HepG2 (cell line): ENCODE results near the gene ACCSL. TPM values are rescaled to one million over a fixed set of nuclear protein-coding genes. Genes with fewer than 3 reads are reported as not detected.
A peak's percentile ranks its signal among the peaks of the same experiment; 100 is the strongest.

ENCODE experiments used
- CBX2 ChIP-seq, 2 experiments: fragments of 200-600 bp in 1 of 2; sonication (generic); formaldehyde crosslinking in 1 of 2; IDR thresholded peaks; 2 replicates each; pipeline versions ENCODE4 v1.7.0 to v1.8.1; 2018 to 2022; ENCODE audit warnings: low read depth in 2 of 2, low read length in 1 of 2, mild to moderate bottlenecking in 1 of 2, missing genetic modification reagents in 1 of 2
- ETV5 ChIP-seq: IDR thresholded peaks from 2 replicates; pipeline ENCODE4 v1.6.1; 2018; ENCODE audit warnings: missing biosample characterization, missing genetic modification reagents, inconsistent platforms, borderline replicate concordance
- FOXA1 ChIP-seq, 2 experiments: fragments of 450-650 bp in 1 of 2; sonication (generic) in 1 of 2; formaldehyde crosslinking in 1 of 2; IDR thresholded peaks; 2 replicates each; pipeline versions ENCODE4 v1.4.0 to v1.6.1; 2016 to 2020; ENCODE audit warnings: missing genetic modification reagents in 1 of 2
- FOXC1 ChIP-seq: sonication (generic); formaldehyde crosslinking; IDR thresholded peaks from 2 replicates; pipeline ENCODE4 v1.8.0; 2022; ENCODE audit warnings: mild to moderate bottlenecking, missing genetic modification reagents, borderline replicate concordance
- GABPB1 ChIP-seq: IDR thresholded peaks from 2 replicates; pipeline ENCODE4 v1.6.1; 2016; ENCODE audit warnings: mild to moderate bottlenecking, missing genetic modification reagents, moderate library complexity, missing compliant biosample characterization
- GFI1 ChIP-seq: sonication (generic); formaldehyde crosslinking; IDR thresholded peaks from 2 replicates; pipeline ENCODE4 v1.5.0; 2020; ENCODE audit warnings: missing genetic modification reagents, mild to moderate bottlenecking, borderline replicate concordance
- GZF1 ChIP-seq: sonication (generic); formaldehyde crosslinking; IDR thresholded peaks from 2 replicates; pipeline ENCODE4 v1.5.1; 2020; ENCODE audit warnings: mild to moderate bottlenecking, missing genetic modification reagents
- HNRNPL ChIP-seq: fragments of 200-400 bp; formaldehyde crosslinking; IDR thresholded peaks from 2 replicates; pipeline ENCODE4 v1.6.1; 2017; ENCODE audit warnings: mild to moderate bottlenecking, low read depth, low read length
- MXI1 ChIP-seq: IDR thresholded peaks from 3 replicates; pipeline ENCODE4 v1.6.1; 2012; ENCODE audit warnings: low read depth, low read length, inconsistent platforms, borderline replicate concordance
- SALL1 ChIP-seq: sonication (generic); formaldehyde crosslinking; IDR thresholded peaks from 2 replicates; pipeline ENCODE4 v1.8.0; 2022; ENCODE audit warnings: mild to moderate bottlenecking, missing genetic modification reagents
- SOX6 ChIP-seq, 2 experiments: fragments of 450-650 bp in 1 of 2; sonication (generic) in 1 of 2; formaldehyde crosslinking in 1 of 2; IDR thresholded peaks; 2 replicates each; pipeline versions ENCODE4 v1.4.0 to v1.6.1; 2017 to 2020; ENCODE audit warnings: antibody characterized with exemption in 1 of 2, mild to moderate bottlenecking in 1 of 2, missing genetic modification reagents in 1 of 2
- U2AF1 ChIP-seq: fragments of 200-400 bp; formaldehyde crosslinking; optimal IDR thresholded peaks from 2 replicates; pipeline ENCODE3; 2017; ENCODE audit warnings: mild to moderate bottlenecking, low read depth, low read length
- ZNF547 ChIP-seq: sonication (generic); formaldehyde crosslinking; IDR thresholded peaks from 2 replicates; pipeline ENCODE4 v1.5.1; 2020; ENCODE audit warnings: mild to moderate bottlenecking, missing genetic modification reagents
- ZNF703 ChIP-seq: sonication (generic); formaldehyde crosslinking; IDR thresholded peaks from 2 replicates; pipeline ENCODE4 v1.5.1; 2020; ENCODE audit warnings: missing genetic modification reagents, mild to moderate bottlenecking, moderate library complexity, borderline replicate concordance
- ZNF747 ChIP-seq: sonication (generic); formaldehyde crosslinking; IDR thresholded peaks from 2 replicates; pipeline ENCODE4 v1.8.1; 2023; ENCODE audit warnings: missing genetic modification reagents, mild to moderate bottlenecking, borderline replicate concordance
- ZSCAN12 ChIP-seq: sonication (generic); formaldehyde crosslinking; IDR thresholded peaks from 2 replicates; pipeline ENCODE4 v1.9.0; 2021; ENCODE audit warnings: mild to moderate bottlenecking, missing genetic modification reagents
- polyA plus RNA-seq, 8 experiments: library from polyadenylated mRNA; depleted of rRNA in 3 of 8; stranded (reverse) in 7 of 8; unstranded in 1 of 8; fragments of >200 nt; fragmentation: Illumina TruSeq in 4 of 8; extraction: Trizol in 4 of 8; gene quantifications; 2 replicates each; pipeline versions ENCODE4 v1.2.1 to v1.2.3, GENCODE V29; 2011 to 2016; ENCODE audit warnings: low read depth in 4 of 8, missing spikeins in 1 of 8, mixed read lengths in 1 of 8; ENCODE audit not compliant: insufficient read depth in 1 of 8
- total RNA-seq, 5 experiments: library from RNA; depleted of rRNA; stranded (reverse); fragments of >200 nt; fragmentation: Illumina TruSeq; extraction: Trizol; gene quantifications; 2 replicates each; pipeline ENCODE4 v1.2.3, GENCODE V29; 2016; ENCODE audit warnings: low read depth in 1 of 5
- TF ChIP-seq, protein P1 (sequence below): sonication (generic); formaldehyde crosslinking; IDR thresholded peaks from 2 replicates; pipeline ENCODE4 v1.8.1; 2023; ENCODE audit warnings: mild to moderate bottlenecking, missing genetic modification reagents
- TF ChIP-seq, protein P2 (sequence below): fragments of 450-650 bp; IDR thresholded peaks from 2 replicates; pipeline ENCODE4 v1.6.1; 2016
- TF ChIP-seq, protein P3 (sequence below): sonication (generic); formaldehyde crosslinking; IDR thresholded peaks from 2 replicates; pipeline ENCODE4 v1.4.0; 2020; ENCODE audit warnings: mild to moderate bottlenecking, missing genetic modification reagents
- TF ChIP-seq, protein P4 (sequence below): IDR thresholded peaks from 2 replicates; pipeline ENCODE4 v1.6.1; 2012; ENCODE audit warnings: inconsistent platforms
- TF ChIP-seq, protein P5 (sequence below): fragments of 450-650 bp; IDR thresholded peaks from 2 replicates; pipeline ENCODE4 v1.6.1; 2017

The ACCSL gene
- total and polyA plus RNA-seq, 2 of the 13 experiments (the other 11 are each of a cell fraction or from before 2014, with no cell fraction given), result not detected

DNA sequence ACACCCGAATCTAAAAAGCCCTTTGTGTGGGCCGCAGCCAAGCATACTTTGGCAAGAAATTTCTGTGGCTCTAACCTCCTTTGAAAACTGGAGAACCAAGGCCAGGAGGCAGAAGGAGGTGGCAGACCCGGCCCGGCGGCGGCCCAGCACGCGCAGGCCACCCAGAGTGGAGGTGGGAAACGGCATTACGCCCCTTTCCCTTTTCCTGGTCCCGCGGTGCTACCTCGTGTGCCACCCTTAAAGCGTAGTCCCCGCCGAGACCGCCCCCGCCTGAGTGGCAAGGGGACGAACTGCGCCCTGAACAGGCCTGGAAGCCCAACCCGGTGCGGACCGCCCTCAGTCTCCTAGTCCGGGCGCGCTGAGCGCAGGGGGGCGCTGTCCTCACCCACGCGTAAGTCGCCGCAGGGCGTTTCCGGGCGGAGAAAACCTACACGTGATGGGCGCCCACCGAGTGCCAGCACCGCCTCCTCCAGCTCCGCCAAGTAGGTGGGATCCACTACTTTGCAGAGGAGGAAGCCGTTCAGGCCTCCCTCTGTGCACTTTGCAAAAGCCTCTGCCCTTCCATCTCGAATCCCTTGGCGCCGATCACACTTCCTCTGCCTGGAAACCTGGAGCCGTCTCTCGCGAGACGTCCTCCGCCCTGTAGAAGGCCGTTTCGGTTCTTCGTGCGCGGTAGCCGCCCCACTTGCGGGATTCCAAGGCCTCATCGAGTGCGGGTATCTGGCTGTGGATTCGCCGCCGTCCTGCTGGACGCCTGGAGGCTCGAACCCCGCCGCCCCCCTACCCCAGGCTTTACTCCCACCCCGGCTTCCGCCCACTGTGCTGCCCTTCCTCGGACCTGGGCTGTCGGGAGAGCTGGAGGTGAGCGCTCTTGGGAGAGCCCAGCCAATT lies 18.3 kb downstream of the ACCSL start, which contains the start of gene ACCS (continued):
- TF ChIP-seq SALL1 (CRISPR knock-in tag) (peak; percentile 38; the same call in 1 of the 2 replicates), ZNF547 (peak; percentile 46; the same call in 1 of the 2 replicates), SOX6 (IDR thresholded peaks at IDR 0.05) (no peak), SOX6 (CRISPR knock-in tag; IDR thresholded peaks at IDR 0.05) (no peak), U2AF1 (no peak), GZF1 (CRISPR knock-in tag) (no peak), ZNF703 (CRISPR knock-in tag) (no peak), CBX2 (IDR thresholded peaks at IDR 0.05; ENCODE audit: low read depth, low read length) (no peak), CBX2 (CRISPR knock-in tag; IDR thresholded peaks at IDR 0.05; ENCODE audit: low read depth) (0 out of 2 replicates have a peak, but pooled peaks have one; percentile 22), ETV5 (CRISPR knock-in tag) (0 out of 2 replicates have a peak, but pooled peaks have one; percentile 33), ZSCAN12 (CRISPR knock-in tag) (no peak), HNRNPL (peak; percentile 74; the same call in 1 of the 2 replicates), GABPB1 (CRISPR knock-in tag) (peak; percentile 82), GFI1 (no peak), ZNF747 (CRISPR knock-in tag) (no peak), FOXC1 (CRISPR knock-in tag) (peak; percentile 58; the same call in 1 of the 2 replicates), MXI1 (no peak), FOXA1 (IDR thresholded peaks at IDR 0.05) (no peak), FOXA1 (CRISPR knock-in tag; IDR thresholded peaks at IDR 0.05) (no peak)
- TF ChIP-seq, protein P1, sequence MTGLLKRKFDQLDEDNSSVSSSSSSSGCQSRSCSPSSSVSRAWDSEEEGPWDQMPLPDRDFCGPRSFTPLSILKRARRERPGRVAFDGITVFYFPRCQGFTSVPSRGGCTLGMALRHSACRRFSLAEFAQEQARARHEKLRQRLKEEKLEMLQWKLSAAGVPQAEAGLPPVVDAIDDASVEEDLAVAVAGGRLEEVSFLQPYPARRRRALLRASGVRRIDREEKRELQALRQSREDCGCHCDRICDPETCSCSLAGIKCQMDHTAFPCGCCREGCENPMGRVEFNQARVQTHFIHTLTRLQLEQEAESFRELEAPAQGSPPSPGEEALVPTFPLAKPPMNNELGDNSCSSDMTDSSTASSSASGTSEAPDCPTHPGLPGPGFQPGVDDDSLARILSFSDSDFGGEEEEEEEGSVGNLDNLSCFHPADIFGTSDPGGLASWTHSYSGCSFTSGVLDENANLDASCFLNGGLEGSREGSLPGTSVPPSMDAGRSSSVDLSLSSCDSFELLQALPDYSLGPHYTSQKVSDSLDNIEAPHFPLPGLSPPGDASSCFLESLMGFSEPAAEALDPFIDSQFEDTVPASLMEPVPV (CRISPR knock-in tag), result 0 out of 2 replicates have a peak, but pooled peaks have one; percentile 29
- TF ChIP-seq, protein P2, sequence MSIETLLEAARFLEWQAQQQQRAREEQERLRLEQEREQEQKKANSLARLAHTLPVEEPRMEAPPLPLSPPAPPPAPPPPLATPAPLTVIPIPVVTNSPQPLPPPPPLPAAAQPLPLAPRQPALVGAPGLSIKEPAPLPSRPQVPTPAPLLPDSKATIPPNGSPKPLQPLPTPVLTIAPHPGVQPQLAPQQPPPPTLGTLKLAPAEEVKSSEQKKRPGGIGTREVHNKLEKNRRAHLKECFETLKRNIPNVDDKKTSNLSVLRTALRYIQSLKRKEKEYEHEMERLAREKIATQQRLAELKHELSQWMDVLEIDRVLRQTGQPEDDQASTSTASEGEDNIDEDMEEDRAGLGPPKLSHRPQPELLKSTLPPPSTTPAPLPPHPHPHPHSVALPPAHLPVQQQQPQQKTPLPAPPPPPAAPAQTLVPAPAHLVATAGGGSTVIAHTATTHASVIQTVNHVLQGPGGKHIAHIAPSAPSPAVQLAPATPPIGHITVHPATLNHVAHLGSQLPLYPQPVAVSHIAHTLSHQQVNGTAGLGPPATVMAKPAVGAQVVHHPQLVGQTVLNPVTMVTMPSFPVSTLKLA, result no peak
- TF ChIP-seq, protein P3, sequence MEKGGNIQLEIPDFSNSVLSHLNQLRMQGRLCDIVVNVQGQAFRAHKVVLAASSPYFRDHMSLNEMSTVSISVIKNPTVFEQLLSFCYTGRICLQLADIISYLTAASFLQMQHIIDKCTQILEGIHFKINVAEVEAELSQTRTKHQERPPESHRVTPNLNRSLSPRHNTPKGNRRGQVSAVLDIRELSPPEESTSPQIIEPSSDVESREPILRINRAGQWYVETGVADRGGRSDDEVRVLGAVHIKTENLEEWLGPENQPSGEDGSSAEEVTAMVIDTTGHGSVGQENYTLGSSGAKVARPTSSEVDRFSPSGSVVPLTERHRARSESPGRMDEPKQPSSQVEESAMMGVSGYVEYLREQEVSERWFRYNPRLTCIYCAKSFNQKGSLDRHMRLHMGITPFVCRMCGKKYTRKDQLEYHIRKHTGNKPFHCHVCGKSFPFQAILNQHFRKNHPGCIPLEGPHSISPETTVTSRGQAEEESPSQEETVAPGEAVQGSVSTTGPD (CRISPR knock-in tag), result no peak
- TF ChIP-seq, protein P4, sequence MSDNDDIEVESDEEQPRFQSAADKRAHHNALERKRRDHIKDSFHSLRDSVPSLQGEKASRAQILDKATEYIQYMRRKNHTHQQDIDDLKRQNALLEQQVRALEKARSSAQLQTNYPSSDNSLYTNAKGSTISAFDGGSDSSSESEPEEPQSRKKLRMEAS, result peak; percentile 48; the same call in 1 of the 2 replicates
- TF ChIP-seq, protein P5, sequence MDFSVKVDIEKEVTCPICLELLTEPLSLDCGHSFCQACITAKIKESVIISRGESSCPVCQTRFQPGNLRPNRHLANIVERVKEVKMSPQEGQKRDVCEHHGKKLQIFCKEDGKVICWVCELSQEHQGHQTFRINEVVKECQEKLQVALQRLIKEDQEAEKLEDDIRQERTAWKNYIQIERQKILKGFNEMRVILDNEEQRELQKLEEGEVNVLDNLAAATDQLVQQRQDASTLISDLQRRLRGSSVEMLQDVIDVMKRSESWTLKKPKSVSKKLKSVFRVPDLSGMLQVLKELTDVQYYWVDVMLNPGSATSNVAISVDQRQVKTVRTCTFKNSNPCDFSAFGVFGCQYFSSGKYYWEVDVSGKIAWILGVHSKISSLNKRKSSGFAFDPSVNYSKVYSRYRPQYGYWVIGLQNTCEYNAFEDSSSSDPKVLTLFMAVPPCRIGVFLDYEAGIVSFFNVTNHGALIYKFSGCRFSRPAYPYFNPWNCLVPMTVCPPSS, result no peak
